Bronchial epithelial cell (primary cell): ENCODE results near the gene ZNF451. TPM values are rescaled to one million over a fixed set of nuclear protein-coding genes. Genes with fewer than 3 reads are reported as not detected.
A peak's percentile ranks its signal among the peaks of the same experiment; 100 is the strongest.
"Not testable (repeated sequence)": the region's sequence is repeated elsewhere in the genome, so short reads cannot be mapped to it uniquely, and the experiment has no call there.

Source experiments
- DNase-seq: peaks from one replicate; pipeline ENCODE4 v3.0.0-alpha.2; 2010; ENCODE audit warnings: low read depth
- FAIRE-seq: peaks from 2 replicates; lab custom pipeline; 2011; peaks lifted over from hg19 to GRCh38; lab: Jason Lieb, UNC
- H3K27me3 ChIP-seq: 2 replicates; pipeline ENCODE4 v1.5.1; 2011; ENCODE audit warnings: low read length; ENCODE audit not compliant: control insufficient read depth, insufficient read depth
- H3K36me3 ChIP-seq: 2 replicates; pipeline ENCODE4 v1.5.1; 2011; ENCODE audit warnings: low read length; ENCODE audit not compliant: control insufficient read depth, insufficient read depth
- H3K4me3 ChIP-seq: 2 replicates; pipeline ENCODE4 v1.5.1; 2011; ENCODE audit warnings: mild to moderate bottlenecking, low read depth, low read length, control low read depth
- total RNA-seq: library from RNA; depleted of rRNA; stranded (reverse); fragments of >200 nt; gene quantifications from 2 replicates; pipeline ENCODE4 v1.2.1, GENCODE V29; 2014
- TF ChIP-seq, protein P1 (sequence below): IDR thresholded peaks from 2 replicates; pipeline ENCODE4 v1.5.1; 2011; ENCODE audit warnings: mild to moderate bottlenecking, moderate library complexity, low read length, control low read depth, inconsistent platforms; ENCODE audit not compliant: insufficient read depth, severe bottlenecking

ZNF451 gene
- total RNA-seq, 1 donor from 2014 or later = 51.6 TPM

DNA sequence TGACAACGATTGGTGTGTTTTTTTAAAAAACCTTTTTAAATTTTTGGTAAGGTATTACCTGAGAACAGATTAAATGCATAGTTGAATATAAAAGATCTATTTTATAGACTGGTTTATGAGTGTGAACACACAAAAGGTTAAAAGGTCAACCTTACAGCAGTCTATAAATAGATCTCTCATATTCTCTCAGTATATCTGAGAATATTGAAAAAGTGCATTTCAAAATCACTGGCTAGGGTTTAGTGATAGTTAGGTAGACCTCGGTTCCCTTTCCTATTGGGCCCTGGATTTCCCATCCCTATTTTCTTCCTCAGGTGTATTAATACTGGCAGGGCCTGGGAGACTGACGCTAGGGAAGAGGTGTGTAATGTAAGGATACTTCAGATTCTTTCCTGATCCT is 723 bp upstream of the ZNF451 start:
- Histone ChIP-seq H3K36me3 (no peaks in the 10 kb centered on the region), H3K27me3 (no peaks in the 10 kb centered on the region), H3K4me3 (no peak overlapping the region)
- DNase-seq = no peak
- TF ChIP-seq, protein P1, sequence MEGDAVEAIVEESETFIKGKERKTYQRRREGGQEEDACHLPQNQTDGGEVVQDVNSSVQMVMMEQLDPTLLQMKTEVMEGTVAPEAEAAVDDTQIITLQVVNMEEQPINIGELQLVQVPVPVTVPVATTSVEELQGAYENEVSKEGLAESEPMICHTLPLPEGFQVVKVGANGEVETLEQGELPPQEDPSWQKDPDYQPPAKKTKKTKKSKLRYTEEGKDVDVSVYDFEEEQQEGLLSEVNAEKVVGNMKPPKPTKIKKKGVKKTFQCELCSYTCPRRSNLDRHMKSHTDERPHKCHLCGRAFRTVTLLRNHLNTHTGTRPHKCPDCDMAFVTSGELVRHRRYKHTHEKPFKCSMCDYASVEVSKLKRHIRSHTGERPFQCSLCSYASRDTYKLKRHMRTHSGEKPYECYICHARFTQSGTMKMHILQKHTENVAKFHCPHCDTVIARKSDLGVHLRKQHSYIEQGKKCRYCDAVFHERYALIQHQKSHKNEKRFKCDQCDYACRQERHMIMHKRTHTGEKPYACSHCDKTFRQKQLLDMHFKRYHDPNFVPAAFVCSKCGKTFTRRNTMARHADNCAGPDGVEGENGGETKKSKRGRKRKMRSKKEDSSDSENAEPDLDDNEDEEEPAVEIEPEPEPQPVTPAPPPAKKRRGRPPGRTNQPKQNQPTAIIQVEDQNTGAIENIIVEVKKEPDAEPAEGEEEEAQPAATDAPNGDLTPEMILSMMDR = no peak
- no peak for FAIRE-seq

DNA sequence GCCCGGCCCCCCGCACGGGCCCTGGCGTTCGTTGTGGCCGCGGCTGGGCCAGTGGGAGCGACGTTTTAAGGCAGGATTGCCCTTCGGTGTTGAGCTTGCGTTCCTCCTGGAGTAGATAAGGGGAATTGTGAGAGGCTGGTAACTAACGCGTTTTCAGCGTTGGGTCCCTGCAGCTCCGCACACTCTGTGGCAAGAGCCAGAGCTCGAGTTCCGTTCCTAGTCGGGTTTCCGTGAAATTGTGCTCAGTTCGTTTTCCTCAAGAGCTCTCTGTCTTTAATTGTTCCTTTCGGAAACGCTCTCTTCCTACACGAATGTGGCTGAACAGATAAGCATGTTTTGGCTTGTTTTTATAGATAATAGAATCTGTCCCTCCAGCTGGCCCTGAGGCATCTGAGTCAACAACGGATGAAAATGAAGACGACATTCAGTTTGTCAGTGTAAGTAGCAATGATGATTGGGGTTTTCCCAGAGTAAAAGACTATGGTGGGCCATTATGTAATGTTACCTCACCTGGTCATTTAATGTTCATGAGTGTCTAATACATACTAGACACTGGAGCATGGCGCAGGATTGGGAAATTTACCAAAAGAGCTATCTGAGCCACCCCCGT is 575 bp downstream of the ZNF451 start:
- not testable (repeated sequence) for H3K4me3 ChIP-seq, H3K27me3 ChIP-seq, DNase-seq, H3K36me3 ChIP-seq
- FAIRE-seq = peak; percentile 47

GRCh38 chr6:57091375-57091774 is 1.4 kb downstream of the ZNF451 start:
- H3K4me3 ChIP-seq, H3K27me3 ChIP-seq: not testable (repeated sequence)
- peak; percentile 89 for FAIRE-seq

GRCh38 chr6:57094689-57095088 is 4.7 kb downstream of the ZNF451 start:
- Histone ChIP-seq H3K36me3 (peaks cover 3% of the 10 kb centered on the region), H3K4me3 (no peak overlapping the region), H3K27me3 (no peaks in the 10 kb centered on the region)
- DNase-seq = no peak
- FAIRE-seq = no peak
- TF ChIP-seq, protein P1 = no peak

More at GRCh38 chr6:57091375-57091774, 1.4 kb downstream of the ZNF451 start:
- DNase-seq, H3K36me3 ChIP-seq: not testable (repeated sequence)

- Histone ChIP-seq H3K4me3 (no peak overlapping the region), H3K27me3 (no peaks in the 10 kb centered on the region), H3K36me3 (peaks cover 4% of the 10 kb centered on the region)
- DNase-seq (no peak), FAIRE-seq (no peak)
- TF ChIP-seq, protein P1 = no peak
These were observed 7.6 kb downstream of the ZNF451 start for GRCh38 chr6:57097596-57097995.

DNA sequence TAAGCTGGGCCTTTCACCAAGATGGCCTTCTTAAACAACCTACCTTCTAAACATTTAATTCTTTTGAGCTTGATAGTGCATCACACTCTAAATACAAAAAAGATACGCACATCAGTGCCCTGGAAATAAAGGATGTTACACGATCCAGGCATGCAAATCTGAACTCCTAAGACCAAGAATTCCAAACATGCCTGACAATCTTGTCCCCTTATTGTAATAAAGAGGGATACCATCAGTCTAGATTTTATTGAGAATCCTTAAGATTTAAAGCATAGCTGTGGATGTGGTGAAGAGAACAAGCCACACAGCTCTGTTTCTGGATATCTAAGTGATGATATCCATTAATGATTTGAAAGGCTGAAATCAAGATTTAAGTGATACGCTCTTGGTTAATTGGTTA is 13.0 kb downstream of the ZNF451 start:
- no peak for FAIRE-seq
- no peak for DNase-seq
- peaks cover 4% of the 10 kb centered on the region for H3K36me3 ChIP-seq
- TF ChIP-seq, protein P1 = no peak
- no peaks in the 10 kb centered on the region for H3K27me3 ChIP-seq
- H3K4me3 ChIP-seq = no peak overlapping the region

DNA sequence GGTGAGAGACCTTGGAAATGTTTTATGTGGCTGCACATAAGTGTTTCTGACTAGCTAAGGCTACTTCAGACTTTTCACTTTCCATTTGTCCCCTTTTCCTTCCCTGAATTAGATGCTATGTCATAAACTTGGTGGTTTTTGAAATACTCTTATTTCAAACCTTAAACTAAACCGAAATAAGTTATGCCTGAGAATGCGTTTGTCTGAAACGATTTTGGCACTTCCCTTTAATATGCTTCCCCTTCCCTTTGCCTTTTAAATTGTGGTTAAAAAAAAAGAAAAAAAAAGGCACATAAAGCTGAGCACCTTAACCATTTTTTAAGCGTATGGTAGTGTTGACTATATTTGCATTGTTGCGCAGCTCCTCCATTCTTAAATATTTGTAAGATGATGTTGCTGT is 14.3 kb downstream of the ZNF451 start:
- Histone ChIP-seq H3K27me3 (no peaks in the 10 kb centered on the region), H3K4me3 (no peak overlapping the region), H3K36me3 (peaks cover 2% of the 10 kb centered on the region)
- FAIRE-seq (no peak), DNase-seq (no peak)
- TF ChIP-seq, protein P1 = no peak
